Measurements from ENCODE around the gene KHDC4.
A peak's percentile ranks its signal among the peaks of the same experiment; 100 is the strongest.

DNA sequence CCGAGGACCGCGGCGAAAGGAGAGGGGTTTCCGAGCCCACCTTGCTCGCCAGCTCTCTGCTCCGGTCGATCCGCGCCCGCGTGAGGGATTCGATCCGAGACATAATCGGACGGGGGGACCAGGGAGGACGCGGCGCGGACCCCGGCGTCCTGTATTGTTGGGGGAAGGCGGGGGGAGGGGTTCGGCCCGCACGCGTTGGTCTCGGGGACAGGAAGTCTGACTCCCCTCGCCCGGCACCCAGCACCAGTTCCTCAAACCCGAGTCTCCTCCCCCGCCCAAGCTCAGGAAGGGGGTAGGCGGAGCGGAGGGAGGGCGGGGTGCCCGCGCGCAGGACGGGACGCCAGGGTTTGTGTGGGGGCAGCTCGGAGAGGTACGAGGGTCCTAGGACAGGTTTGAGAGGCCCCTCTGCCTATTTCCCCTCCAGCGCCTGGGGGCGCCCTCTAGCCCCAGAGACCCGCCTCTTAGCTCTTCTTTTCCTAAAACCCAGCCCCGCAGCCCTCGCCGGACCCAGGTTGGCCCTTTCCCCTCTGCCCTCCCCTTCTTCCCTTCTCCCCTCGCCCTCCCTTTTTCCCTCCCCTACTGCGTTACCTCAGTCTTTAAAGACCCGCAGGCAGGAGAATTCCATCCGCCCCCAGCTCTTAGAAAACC, 44.2 kb upstream of the KHDC4 start, which contains the start of gene ARHGEF2:
- TF ChIP-seq CTCF (conservative IDR thresholded peaks at IDR 0.05; ENCODE audit: low read depth, low read length) (peak; percentile 30), POLR2A (IDR thresholded peaks at IDR 0.05; ENCODE audit: low read depth, low read length) (peak; percentile 53; the same call in 1 of the 2 replicates), SMC3 (IDR thresholded peaks at IDR 0.05; ENCODE audit: low read depth, low read length) (no peak), BHLHE40 (IDR thresholded peaks at IDR 0.05; ENCODE audit: low read depth, low read length) (peak; percentile 60; the same call in 1 of the 2 replicates), NFE2L2 (IDR thresholded peaks at IDR 0.05; ENCODE audit: low read depth, low read length) (no peak), RCOR1 (IDR thresholded peaks at IDR 0.05; ENCODE audit: insufficient replicate concordance, low read length) (no peak), CHD1 (IDR thresholded peaks at IDR 0.05; ENCODE audit: low read depth, low read length) (no peak), CEBPB (IDR thresholded peaks at IDR 0.05; ENCODE audit: low read depth, low read length) (no peak), FOS (IDR thresholded peaks at IDR 0.05; ENCODE audit: low read depth, low read length) (no peak), ELK1 (IDR thresholded peaks at IDR 0.05; ENCODE audit: borderline replicate concordance, low read depth, low read length) (no peak), RFX5 (IDR thresholded peaks at IDR 0.05; ENCODE audit: low read depth, low read length) (no peak), RAD21 (IDR thresholded peaks at IDR 0.05; ENCODE audit: low read length) (no peak; the same call in 1 of the 2 replicates)
- TF ChIP-seq, protein P1, sequence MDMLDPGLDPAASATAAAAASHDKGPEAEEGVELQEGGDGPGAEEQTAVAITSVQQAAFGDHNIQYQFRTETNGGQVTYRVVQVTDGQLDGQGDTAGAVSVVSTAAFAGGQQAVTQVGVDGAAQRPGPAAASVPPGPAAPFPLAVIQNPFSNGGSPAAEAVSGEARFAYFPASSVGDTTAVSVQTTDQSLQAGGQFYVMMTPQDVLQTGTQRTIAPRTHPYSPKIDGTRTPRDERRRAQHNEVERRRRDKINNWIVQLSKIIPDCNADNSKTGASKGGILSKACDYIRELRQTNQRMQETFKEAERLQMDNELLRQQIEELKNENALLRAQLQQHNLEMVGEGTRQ (IDR thresholded peaks at IDR 0.05; ENCODE audit: low read depth, low read length) = no peak

All from IMR-90 (cell line).